GM13977 (cell line): ENCODE results near the gene TECPR2.

Experiments used
- DNase-seq: peaks from one replicate; pipeline ENCODE4 v3.0.0; 2012; ENCODE audit warnings: low spot score
- CTCF ChIP-seq: IDR thresholded peaks from 2 replicates; pipeline ENCODE4 v1.5.1; 2012; ENCODE audit warnings: mild to moderate bottlenecking, control low read depth; ENCODE audit not compliant: insufficient read depth; ENCODE audit errors: extremely low read depth, missing control alignments
- in situ Hi-C: fragments of 300-500 bp; cut with MboI; formaldehyde crosslinking; loops from one replicate; pipeline ENCODE4 v1.12.0; 2022; ENCODE audit warnings: low sequenced_read_pairs, low pct_unique_long_range_greater_than_20kb, mixed read lengths, inconsistent platforms; ENCODE audit not compliant: unreplicated experiment

TECPR2 gene

DNA sequence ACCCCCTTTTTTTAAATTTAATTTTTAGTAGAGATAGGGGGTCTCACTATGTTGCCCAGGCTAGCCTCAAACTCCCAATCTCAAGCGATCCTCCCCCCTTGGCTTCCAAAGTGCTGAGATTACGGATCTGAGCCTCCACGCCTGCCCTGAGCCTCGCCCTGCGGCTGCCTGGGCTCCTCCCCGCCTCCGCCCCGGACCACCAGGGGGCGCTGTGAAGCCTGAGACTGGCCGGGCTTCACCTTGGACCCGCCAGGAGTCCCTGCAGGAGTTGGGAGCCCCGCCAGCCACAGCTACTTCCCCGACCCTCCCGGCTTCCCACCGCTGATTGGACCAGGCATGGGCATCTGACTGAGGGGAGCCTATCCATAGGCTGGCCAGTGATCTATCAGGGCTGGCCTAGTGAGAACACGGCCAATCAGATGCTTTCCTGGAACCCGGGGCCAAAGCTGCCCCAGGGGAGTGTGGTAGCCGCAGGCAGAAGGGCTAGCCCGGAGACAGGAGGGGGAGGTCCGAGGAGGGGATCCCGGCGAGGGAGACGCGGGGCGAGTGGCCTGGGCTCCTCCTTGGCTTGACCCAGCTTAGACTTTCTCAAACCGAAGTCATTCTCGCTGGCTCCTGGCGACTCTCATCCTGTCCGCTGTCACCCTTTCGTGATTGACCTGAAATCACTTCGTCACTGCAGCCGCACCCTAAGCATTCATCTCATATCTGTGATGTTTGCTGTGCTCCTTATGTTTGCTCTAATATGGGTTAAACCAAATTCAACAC is 161.9 kb downstream of the TECPR2 start:
- in situ Hi-C loops = no loop called here
- TF ChIP-seq CTCF = peak; percentile 99
- DNase-seq = peak; percentile 99

- TF ChIP-seq CTCF = no peak
- no peak for DNase-seq
- in situ Hi-C loops = no loop called here
Measured at GRCh38 chr14:102525219-102525928, 162.6 kb downstream of the TECPR2 start.

DNA sequence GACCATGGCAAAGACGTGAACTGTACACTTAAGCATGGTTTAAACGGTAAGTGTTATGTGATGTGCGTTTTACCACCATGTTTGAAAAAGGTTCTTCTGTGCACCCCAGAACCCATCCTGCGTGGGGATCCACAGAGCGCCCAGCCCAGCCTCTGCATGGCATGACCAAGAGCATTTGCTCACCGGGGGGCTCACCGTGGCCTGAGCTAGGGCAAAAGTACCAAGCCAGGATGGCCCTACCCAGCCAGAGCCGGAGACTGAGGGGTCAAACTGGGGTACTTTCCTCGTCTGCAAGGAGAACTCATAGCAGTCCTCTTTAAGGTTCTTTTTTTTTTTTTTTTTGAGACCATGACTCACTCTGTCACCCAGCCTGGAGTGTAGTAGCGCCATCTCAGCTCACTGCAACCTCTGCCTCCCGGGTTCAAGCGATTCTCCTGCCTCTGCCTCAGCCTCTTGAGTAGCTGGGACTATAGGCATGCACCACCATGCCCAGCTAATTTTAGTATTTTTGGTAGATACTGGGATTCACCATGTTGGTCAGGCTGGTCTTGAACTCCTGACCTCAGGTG is 163.3 kb downstream of the TECPR2 start:
- no peak for TF ChIP-seq CTCF
- no peak for DNase-seq
- in situ Hi-C loops = no loop called here

- DNase-seq = no peak
- no peak for TF ChIP-seq CTCF
- in situ Hi-C loops = no loop called here
Measured at GRCh38 chr14:102528431-102529170, 165.9 kb downstream of the TECPR2 start.

GRCh38 chr14:102530828-102531478 is 168.2 kb downstream of the TECPR2 start:
- TF ChIP-seq CTCF = no peak
- in situ Hi-C loops = no loop called here
- no peak for DNase-seq

GRCh38 chr14:102532204-102532658 is 169.5 kb downstream of the TECPR2 start:
- TF ChIP-seq CTCF = no peak
- DNase-seq = no peak
- in situ Hi-C loops = no loop called here
